Adipose tissue (tissue), 3 donors: Measurements from ENCODE around the gene ALKBH4. TPM values are rescaled to one million over a fixed set of nuclear protein-coding genes. Genes with fewer than 3 reads are reported as not detected.
A peak's percentile ranks its signal among the peaks of the same experiment; 100 is the strongest.
"Not testable (repeated sequence)": the region's sequence is repeated elsewhere in the genome, so short reads cannot be mapped to it uniquely, and the experiment has no call there.

Source experiments
- H3K27ac ChIP-seq: one replicate; pipeline ENCODE4 v1.5.1; 2013; ENCODE audit warnings: low read depth, low read length
- WGBS, 3 donors: extraction: QIAGEN DNeasy Blood & Tissue Kit; methylation state at CpG; one replicate each; pipeline ENCODE4 v1.1.7; 2013; 5-methylcytosine and 5-hydroxymethylcytosine counted together
- polyA plus RNA-seq, 3 donors: library from polyadenylated mRNA; stranded (reverse); fragments of 200-250 nt; gene quantifications; one replicate each; pipeline ENCODE4 v1.2.3, GENCODE V29; 2013
- donor health status: healthy with polysubstance abuse.
- donor health status: Bipolar disorder and iron deficiency.
- donor health status: healthy.

Gene ALKBH4
- polyA plus RNA-seq, 3 donors: 4.5 to 6.8 (median 5.7) TPM

DNA sequence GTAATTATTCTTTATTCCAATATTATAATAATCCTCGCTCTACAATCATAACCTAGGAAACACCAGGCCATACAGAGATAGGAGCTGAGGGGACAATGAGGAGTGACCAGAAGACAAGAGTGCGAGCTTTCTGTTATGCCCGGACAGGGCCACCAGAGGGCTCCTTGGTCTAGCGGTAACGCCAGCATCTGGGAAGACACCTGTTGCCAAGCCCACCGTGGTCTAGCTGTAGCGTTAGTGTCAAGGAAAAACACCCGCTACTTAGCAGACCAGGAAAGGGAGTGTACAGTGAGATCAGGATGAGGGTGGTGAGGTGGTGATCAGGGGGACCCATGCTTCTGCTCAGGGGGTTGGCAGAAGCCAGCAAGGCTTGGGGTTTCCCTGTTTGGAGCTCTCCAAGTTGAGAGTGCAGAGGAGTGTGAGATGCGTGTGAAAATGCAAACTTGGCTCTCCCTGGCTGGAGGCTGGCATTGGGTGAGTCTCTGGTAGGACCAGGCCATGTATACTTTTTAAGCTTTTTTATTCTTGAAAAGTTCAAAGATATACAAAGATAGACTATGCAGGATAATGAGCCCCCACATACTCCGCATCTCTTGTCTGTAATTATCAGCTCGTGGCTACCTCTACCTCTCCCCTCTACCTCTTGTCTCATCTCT lies 15.4 kb upstream of the ALKBH4 start:
- not testable (repeated sequence) for H3K27ac ChIP-seq

DNA sequence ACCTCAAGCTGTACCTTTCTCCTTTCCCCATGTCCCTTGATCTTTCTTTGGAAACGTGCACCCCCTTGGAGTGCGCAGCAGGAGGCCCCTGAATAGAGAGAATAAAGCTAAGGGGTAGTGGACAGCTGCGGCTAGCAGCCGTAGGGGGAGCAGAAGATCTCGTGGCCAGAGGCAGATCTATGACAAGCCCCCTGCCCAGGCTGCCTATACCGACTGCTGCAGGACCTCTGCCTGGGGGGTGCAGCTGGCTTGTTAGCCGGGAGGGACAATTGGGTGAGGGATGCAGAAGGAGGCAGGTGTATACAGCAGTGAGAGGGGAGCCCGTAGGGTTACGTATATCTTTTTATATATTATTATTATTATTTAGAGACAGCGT lies 14.5 kb upstream of the ALKBH4 start:
- 0% methylated on average over 2 of the region's 10 CpGs; no CpG with 5 or more reads in 1 of the 3 donors for WGBS, 3 donors
- not testable (repeated sequence) for H3K27ac ChIP-seq

More for the DNA sequence above, 15.4 kb upstream of the ALKBH4 start:
- 5 to 12% (median 8%) methylated on average over 5 to 8 of the region's 11 CpGs for WGBS, 3 donors

DNA sequence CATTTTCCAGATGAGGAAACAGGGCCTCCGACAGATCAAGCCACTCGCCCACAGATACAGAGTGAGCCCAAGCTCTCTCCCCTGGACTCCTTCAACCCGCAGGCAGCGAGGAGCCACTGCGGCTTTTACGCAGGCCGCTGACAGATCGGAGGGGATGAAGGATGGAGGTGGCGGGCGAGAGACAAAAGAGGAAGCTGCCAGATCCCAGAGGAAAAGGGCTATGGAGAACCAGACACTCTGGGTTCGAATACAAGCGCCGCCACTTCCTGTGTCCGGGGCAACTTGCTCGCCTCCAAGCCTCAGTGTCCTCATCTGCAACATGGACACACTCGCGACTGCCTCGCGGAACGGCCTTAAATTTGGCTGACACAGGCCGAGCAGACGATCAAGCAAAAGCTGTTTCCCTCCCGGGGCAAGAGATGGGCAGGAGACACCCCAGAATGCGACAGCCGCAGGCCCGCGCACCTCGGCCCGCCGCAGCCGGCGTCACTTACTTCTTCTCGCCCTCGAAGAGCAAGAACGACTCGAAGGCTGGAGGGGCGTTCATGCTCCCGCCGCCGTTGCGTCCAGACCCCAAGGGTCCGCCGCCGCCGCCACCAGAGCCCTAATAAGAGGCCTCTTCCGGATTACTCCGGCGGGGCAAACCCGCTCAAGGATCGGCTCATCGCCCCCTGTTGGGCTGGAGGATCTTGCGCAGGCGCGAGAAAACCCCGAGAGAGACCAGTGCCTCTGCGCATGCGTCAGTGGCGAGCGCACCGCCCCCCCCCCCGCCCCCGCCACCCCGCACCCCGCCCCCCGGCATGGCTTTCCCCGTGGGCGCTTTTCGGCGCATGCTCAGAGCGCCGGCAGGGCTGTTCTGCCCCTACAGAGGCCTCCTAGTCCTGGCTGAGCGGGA lies 13.9 kb upstream of the ALKBH4 start, which contains the start of gene POLR2J:
Gene POLR2J (minus strand): TSS at position 609 of the 895 bp plus-strand sequence. CDS start 62 bp downstream, at position 547.
- 0% methylated on average over 20 to 47 of the region's 72 CpGs for WGBS, 3 donors
- not testable (repeated sequence) for H3K27ac ChIP-seq

DNA sequence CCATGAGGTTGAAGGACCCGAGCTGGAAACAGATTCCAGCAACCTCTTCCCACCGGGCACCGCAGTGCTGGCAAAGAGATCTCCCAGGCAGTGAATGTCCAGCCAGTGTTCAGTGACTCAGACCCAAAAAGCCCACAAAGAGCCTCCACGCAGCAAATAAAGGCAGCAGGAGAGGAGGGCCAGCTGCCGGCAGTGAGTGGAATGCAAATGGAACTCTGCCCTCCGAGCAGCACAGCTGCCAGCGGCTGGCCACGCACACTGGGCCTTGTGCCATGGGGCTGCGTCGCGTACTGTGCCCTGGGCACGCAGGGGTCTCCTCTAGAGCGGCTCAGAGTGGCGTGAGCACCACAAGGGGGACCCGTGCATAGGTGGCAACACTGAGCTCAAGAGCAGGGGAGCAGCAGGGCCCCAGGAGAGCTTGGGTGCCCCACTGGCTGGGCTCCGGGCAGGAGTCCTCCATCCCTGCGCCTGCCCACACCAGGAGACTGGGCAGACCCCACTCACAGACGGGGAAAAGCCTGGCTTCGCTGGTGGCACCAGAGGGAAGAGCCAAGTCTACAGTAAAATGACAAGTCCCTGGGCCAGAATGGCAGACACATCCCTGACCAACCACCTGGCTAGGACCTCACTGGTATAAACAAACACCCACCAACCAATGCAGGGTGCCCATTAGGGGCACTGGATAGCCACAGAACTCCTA lies 10.2 kb upstream of the ALKBH4 start:
- 69 to 87% (median 79%) methylated on average over 7 to 9 of the region's 19 CpGs for WGBS, 3 donors

DNA sequence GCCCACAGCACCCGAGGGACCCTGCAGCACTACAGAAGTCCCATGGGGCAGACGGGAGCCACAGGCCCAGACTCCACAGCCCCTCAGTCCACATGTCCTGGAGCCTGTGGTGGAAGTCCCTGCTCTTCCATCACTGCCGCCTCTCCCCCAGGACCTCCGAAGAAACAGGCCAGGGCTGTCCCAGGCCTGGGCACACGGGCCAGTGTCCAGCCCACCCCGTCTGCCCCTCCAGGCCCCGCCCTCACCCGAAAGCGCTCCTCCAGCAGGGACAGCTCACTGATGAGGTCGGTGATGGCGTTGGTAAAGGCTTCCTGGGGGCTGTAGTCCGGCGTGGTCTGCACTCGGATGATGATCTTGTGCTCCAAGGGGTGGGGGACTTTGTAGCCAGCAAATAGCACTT lies 9.5 kb upstream of the ALKBH4 start:
- 75 to 88% (median 84%) methylated on average over 9 to 10 of the region's 14 CpGs for WGBS, 3 donors
- H3K27ac ChIP-seq: not testable (repeated sequence)

More for the DNA sequence above, 10.2 kb upstream of the ALKBH4 start:
- not testable (repeated sequence) for H3K27ac ChIP-seq

DNA sequence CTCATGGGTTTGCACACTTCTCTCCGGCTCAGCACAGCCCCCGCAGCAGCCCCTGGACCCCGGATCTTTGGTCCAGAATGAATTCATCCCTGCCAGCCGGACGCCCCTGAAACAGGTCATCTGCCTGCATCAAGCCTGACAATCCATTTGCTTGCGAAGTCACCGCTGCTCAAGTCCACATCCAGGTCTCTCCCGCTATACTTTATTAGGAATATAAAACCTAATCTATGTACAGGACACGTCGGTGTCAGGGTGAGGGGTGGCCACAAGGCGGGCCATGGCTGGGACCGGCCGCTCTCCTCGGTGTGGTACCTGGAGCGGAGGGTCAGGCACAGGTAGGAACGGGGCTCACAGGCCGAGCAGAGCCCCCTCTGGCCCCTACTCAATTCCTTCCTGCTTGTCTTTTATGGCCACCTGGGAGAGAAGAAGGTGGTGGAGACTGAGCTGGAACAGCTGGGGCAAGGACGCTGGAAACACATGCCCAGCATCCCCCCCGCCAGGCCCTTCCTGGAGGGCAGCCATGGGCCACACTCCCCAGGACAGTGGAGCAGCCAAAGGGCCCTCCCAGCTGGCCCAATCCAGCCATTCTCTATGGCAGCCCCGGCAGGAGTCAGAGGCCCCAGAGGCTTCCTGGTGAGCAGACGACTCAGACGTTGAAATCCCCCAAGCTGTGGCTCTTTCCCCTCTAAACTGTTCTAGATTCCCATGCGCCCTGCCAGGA lies 8.8 kb upstream of the ALKBH4 start:
- no peak overlapping the region for H3K27ac ChIP-seq
- 79 to 83% (median 83%) methylated on average over 22 to 23 of the region's 23 CpGs for WGBS, 3 donors

DNA sequence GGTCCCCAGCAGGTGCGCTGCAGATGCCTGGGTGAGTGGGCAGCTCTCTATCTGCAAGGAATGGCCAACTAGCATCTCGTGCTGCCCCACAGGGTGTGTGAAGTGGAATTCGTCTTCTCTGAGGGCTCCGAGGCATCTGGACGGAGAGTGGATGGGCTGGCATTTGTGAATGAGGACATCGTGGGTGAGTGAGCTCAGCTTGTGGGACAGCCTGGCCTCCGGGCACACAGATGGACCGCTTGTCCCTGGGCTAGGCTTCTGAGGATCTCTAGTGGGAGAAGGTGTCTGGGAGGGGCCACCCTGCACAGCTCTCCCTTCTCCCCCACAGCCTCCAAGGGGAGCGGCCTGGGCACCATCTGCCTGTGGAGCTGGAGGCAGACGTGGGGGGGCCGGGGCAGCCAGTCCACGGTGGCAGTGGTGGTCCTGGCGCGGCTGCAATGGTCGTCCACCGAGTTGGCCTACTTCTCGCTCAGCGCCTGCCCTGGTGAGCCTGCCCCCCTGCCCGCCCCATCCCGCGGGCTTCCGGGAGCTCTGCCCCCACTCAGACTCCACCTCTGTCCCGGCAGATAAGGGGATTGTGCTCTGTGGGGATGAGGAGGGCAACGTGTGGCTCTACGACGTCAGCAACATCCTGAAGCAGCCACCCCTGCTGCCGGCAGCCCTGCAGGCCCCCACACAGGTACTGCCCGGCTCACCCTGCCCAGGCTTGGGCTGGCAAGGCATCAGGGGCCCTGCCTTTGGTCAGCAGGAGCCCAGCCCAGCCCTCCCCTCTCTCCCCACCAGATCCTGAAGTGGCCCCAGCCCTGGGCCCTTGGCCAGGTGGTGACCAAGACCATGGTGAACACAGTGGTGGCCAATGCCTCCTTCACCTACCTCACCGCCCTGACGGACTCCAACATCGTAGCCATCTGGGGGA lies 7.7 kb upstream of the ALKBH4 start:
- WGBS, 3 donors: 74 to 78% (median 76%) methylated on average over 31 of the region's 31 CpGs
- no peak overlapping the region for H3K27ac ChIP-seq

DNA sequence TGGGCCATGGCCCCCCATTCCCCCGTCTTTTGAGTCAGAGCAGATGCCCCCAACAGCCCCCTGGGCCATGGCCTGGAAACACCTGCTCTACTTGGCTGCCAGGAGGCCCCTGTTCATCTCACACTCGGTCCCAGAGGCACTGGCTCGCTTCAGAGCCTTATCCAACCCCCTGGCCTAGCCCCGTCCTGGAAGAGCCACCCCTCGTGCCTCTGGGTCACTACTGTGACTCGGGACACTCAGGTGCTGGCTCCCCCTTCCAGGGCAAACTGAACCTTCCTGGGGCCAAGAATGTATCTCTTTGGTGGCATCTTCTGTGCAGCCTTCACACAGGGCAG lies 7.1 kb upstream of the ALKBH4 start:
- WGBS, 3 donors: 78 to 85% (median 79%) methylated on average over 6 of the region's 6 CpGs
- no peak overlapping the region for H3K27ac ChIP-seq

DNA sequence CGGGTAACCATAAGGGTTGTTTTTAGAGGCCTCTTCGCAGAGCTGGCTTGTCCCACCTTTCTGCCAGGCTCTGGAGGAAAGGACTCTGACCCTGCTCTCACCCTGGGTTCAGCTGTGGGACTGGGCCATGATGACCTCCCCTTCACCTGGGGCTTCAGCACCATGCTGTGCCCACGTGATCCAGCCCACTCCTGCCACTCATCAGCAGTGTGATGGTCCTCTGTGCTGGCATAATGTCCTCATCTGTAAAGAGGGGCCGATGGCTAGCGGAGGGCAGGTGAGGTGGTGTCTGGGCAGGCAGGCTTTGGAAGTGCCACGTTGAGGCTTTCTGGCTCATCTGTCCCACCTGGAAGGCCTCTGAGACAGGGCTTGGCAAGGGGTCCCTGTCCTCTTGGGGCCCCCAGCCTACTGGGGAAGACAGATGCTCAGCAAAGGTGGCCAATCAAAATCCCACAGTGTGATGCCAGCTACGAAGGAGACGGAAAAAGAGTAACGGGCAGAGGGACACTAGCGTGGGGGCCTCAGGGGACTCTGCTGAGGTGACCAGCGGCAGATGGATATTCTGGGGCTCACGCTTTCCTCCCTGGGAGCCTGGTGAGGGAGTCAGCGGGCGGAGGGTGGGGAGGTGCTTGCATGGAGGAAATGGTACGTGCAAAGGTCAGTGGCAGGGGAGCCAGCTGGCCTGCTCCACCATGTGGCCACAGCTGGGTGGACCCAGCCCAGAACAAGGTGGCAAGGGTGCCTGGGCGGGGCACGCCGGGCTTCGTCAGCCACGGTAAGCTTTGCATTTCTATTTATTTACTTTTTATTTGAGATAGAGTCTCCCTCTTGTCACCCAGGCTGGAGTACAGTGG lies 5.5 kb upstream of the ALKBH4 start:
- WGBS, 3 donors: 75 to 80% (median 78%) methylated on average over 20 of the region's 20 CpGs
- H3K27ac ChIP-seq: no peak overlapping the region

DNA sequence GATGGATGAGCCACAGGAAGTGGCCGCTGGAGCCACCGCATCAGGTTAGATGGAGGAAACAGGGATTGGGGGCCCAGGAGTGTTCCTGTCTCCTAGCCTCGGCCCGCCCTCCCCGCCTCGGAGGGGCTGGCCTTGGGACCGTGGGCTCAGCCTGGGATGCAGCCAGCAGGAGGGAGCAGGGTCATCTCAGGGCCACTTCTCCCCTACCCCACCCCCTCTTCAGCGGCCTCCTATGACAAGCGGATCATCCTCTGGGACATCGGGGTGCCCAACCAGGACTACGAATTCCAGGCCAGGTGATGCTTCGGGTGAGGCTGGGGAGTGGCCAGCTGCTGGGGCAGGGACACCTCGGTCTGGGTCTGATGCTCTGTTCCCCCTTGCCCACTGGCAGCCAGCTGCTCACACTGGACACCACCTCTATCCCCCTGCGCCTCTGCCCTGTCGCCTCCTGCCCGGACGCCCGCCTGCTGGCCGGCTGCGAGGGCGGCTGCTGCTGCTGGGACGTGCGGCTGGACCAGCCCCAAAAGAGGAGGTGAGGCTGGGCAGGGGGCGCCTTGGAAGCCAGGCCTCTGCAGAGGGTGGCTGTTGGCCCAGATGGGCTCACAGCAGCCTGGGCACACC lies 4.8 kb upstream of the ALKBH4 start:
- WGBS, 3 donors: 89 to 92% (median 90%) methylated on average over 16 to 24 of the region's 24 CpGs
- H3K27ac ChIP-seq: no peak overlapping the region

DNA sequence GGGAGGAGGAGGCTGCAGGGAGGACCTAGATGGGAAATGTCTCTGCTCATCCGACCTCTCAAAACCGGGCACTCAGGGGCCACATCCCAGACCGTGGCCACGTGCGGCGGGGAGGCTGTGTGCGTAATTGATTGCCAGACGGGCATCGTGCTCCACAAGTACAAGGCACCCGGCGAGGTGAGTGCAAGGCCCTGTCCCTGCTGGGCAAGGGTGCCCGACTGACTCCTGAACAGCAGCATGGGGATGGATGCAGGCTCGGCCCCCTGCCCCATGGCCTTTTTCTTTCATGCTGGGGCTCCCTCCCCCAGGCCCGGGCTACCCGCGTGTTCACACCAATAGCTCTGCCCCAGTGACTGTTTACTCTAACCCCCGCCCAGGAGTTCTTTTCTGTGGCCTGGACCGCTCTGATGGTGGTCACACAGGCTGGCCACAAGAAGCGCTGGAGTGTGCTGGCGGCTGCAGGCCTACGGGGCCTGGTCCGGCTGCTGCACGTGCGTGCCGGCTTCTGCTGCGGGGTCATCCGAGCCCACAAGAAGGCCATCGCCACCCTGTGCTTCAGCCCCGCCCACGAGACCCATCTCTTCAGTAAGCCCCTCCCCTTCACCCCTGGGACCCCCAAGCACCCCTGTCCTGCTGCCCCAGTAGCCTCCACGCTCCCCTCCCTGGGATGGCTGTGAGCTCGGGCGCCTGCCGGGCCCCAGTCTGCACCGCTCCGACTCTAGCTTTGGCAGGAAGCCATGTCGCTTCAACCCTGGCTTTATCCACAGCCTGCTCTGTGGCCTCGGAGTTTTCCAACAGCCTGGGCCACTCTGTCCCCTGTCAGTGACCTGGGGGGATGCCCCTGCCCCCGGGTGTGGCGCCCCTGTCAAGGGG lies 4.1 kb upstream of the ALKBH4 start:
- H3K27ac ChIP-seq: no peak overlapping the region
- WGBS, 3 donors: 87 to 88% (median 87%) methylated on average over 39 to 40 of the region's 40 CpGs

DNA sequence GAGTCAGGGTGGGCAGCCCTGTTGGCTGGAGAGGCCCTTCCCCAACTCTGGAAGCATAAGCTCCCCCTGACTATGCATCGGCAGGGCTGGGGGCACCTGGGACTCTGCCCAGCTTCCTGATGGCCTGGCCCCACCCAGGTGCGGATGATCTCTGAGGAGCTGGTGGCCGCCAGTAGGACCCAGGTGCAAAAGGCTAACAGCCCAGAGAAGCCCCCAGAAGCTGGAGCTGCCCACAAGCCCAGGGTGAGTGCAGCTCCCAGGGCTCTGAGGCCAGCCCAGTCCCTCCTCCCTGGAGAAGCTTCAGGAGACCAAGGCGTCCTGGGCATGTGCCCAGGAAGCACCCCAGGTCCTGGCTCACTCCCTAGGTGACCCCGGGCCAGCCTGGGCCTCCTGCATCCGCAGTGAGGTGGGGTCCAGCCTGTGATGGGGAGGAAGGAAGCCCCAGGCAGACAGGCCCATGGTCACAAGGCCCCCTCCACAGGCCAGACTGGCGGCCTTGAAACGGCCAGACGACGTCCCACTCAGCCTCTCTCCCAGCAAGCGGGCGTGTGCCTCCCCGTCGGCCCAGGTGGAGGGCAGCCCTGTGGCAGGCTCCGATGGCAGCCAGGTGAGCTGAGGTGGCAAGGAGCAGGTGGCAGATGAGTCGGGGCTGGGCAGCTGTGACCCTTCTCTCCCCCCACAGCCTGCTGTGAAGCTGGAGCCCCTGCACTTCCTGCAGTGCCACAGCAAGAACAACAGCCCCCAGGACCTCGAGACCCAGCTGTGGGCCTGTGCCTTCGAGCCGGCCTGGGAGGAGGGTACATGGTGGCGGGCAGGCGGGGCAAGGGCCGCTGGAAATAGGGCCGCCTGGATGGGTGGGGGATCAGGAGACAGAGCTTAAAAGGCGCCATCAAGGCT lies 3.2 kb upstream of the ALKBH4 start:
- H3K27ac ChIP-seq: no peak overlapping the region
- 81 to 95% (median 92%) methylated on average over 24 of the region's 24 CpGs for WGBS, 3 donors

DNA sequence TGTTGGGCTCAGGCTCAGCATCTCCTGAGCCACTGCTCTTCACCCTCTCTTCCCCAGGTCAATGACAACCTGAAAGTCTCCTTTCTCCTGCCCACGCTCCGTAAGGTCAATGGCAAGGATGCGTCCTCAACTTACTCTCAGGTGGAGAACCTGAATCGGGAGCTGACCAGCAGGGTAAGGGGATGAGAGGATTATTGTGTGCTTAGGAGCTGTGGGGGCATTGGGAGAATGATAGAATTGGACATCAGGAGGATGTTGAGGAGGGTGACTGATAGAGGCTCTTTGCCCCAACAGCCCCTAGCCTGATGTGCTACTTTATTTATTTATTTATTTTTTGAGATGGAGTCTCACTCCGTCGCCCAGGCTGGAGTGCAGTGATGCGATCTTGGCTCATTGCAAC lies 1.4 kb upstream of the ALKBH4 start:
- WGBS, 3 donors: 91 to 96% (median 94%) methylated on average over 7 of the region's 7 CpGs
- H3K27ac ChIP-seq: no peak overlapping the region

DNA sequence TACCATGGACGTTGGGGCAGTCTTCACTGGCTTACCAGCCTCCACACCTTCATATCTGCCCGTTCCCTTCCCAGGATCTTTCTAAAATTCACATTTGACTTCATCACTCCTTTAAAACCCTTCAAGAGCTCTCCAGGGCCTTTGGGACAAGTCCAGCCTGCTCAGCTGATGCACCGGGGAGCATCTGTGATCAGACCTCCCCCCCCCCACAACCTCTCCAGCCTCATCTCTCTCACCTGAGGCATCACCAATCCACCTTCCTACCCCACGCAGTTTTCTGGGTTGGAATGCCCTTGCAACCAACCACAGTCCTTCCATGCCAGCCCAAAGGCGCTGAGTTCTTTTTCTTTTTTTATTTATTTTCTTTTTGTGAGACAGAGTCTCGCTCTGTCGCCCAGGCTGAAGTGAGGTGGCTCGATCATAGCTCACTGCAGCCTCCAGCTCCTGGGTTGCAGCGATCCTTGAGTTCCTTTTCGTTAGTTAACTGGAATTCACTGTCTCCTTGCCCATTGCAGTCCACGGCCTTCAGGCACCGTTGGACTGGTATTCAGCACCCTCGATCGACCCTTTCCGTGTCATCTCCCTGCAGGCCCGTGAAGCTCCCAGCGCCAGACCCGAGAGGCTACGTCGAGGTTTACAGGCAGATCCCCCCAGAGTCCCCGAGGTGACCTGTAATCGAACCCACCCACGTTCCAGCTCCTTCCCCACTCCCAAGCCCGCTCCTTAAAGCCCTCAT lies 654 bp downstream of the ALKBH4 start:
- WGBS, 3 donors: 10 to 15% (median 13%) methylated on average over 24 of the region's 24 CpGs
- peak overlapping the region; percentile 44 for H3K27ac ChIP-seq
